AG09319 (cell line): ENCODE data around the gene PITPNB.
A peak's percentile ranks its signal among the peaks of the same experiment; 100 is the strongest.

Source experiments
- DNase-seq: peaks from one replicate; pipeline ENCODE4 v3.0.0-alpha.2; 2010; ENCODE audit warnings: low read depth; ENCODE audit errors: extremely low read depth
- CTCF ChIP-seq: IDR thresholded peaks from 2 replicates; pipeline ENCODE4 v1.5.1; 2011; ENCODE audit warnings: low read depth, mild to moderate bottlenecking, inconsistent platforms, low read length, moderate library complexity

PITPNB gene

GRCh38 chr22:27859336-27859735 lies 59.7 kb downstream of the PITPNB start:
- no peak for DNase-seq
- TF ChIP-seq CTCF = no peak

- TF ChIP-seq CTCF = no peak
- no peak for DNase-seq
These were observed 60.4 kb downstream of the PITPNB start for GRCh38 chr22:27858626-27859025.

DNA sequence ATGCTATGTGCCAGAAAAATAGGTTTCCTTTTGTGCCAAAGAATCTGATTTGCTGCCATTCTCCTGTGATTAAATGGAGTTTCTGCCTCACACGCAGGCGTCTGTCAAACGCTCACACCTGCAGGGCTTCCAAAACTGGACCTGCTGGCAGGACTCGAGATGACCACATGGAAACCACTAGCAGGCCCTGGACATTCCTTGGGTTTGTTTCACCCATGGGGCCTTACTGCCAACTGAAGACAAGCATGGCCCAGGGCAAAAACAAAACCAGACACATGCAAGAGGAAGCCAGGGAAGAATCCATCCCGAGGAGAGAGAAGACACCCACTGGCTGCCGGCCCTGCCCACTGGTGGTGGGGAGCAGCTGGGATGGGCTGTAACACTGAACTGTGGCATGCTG lies 61.6 kb downstream of the PITPNB start:
- DNase-seq = peak; percentile 97
- TF ChIP-seq CTCF = peak; percentile 25

DNA sequence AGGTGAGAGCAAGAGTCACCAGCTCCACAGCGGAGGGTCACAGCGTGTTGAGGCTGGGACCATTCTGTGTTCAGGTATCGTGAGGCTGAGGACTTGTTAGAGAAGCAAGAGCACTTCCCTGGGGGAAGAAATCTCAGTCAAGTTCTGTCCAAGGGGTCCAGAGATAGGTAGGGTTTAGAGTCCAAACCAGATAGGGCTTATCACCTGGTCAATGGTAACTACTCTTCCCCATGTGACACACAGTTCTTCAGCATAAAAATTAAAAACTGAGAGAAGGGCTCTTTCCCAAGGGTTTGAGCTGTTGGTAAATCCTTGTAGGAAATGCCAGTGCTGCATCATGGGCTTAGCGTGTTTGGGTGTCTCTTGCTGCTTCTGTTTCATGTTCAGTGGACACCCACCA lies 62.7 kb downstream of the PITPNB start:
- no peak for DNase-seq
- no peak for TF ChIP-seq CTCF

DNA sequence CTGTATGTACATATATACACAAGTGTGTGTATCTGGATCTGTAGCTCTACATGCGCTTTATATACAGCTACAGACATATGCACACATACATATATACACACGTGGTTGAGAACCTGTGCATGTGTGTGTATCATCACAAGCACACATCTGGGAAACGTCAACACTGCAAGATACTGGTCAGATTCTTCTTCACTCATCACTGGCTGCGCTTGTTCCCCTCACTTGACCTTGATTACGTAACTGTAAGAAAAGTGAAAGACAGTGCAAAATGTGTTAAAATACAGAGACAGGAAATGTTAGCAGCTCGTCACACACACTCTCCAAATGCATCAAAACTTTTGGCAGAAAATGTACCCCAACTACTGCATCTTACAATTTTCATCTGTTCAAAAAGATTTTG lies 65.6 kb downstream of the PITPNB start:
- TF ChIP-seq CTCF = no peak
- DNase-seq = no peak

DNA sequence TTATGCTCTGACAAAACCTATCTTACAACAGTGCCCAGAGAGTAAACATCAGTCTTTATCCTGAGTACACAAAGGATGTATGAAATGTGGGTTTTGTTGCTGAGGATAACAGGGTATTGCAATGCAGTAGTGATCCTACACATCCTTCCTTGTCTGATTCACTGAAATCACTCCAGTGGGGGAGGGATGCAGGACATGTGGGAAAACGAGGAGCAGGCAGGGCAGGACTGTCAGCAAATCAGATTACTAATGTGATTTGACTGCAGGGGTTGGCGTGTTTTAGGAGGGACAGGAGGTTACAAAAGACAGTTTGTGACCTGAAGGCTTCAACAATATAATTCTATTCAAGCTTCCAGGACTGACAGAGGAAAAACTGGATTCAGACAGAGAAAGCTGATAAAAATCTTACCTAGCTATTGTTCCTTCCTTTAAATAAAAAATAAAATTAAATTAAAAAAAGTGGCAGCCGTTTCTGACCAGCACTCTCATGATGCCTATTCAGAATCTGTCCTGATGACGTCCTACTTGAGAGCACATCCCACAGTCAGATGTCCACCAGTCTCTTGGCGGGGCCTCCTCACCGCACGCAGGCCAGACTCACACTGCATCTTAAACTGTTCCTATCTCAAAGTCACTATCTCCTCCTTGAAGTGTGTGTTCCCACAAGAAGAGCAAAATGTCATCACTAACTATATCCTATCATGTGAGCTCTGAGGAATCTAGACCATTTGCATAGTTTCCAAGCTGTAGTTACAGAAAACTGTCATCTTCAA lies 66.9 kb downstream of the PITPNB start:
- TF ChIP-seq CTCF = no peak
- DNase-seq = no peak

DNA sequence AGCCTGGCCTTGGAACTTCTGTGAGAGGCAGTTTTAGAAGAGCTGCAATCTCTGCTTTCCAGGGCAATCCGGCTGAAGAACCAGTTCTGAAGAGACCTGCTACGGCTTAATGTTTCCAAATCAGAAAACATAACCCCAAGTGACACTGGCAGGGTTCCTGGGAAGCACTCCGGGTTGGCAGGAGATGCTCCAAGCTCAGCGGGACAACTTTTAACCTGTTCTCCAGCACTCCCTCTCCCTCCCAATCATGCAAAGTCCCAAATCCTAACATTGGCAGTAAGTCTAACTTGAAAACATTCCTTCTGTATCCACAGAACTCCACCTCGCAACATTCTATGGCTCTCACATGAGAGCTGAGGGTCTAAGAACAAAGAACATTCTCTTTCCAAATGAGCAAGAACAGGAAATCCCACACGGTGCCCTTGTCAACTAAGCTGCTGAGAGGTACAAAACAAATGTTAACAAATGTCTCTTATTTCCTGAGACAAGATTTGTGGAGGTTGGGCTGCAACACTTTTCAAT lies 69.0 kb downstream of the PITPNB start:
- no peak for DNase-seq
- TF ChIP-seq CTCF = no peak
